Measurements from ENCODE around the gene MRFAP1L1. TPM values are rescaled to one million over a fixed set of nuclear protein-coding genes. Genes with fewer than 3 reads are reported as not detected.

MRFAP1L1 gene
- total and polyA plus RNA-seq, 9 of the 15 experiments (the other 6 are each of a cell fraction or from before 2014, with no cell fraction given), result 37.6 to 111 (median 83.8) TPM

GRCh38 chr4:6739920-6740319 is 30.3 kb upstream of the MRFAP1L1 start:
- ChIA-PET POLR2A (no interaction called here), CTCF (ENCODE audit: low intra/inter-chr PET ratio) (no interaction called here)
- peak; percentile 25; the same call in 1 of the 2 replicates for TF ChIP-seq CHD2 (IDR thresholded peaks at IDR 0.05; ENCODE audit: low read depth, low read length)
- peak; percentile 65 for TF ChIP-seq ZFP36 (IDR thresholded peaks at IDR 0.05; ENCODE audit: low read depth, low read length, partially characterized antibody)
- no peak for TF ChIP-seq CXXC5 (CRISPR knock-in tag; IDR thresholded peaks at IDR 0.05)
- TF ChIP-seq PHTF2 (CRISPR knock-in tag; IDR thresholded peaks at IDR 0.05), result no peak
- TF ChIP-seq ZFP30 (CRISPR knock-in tag; IDR thresholded peaks at IDR 0.05; ENCODE audit: borderline replicate concordance), result no peak
- WGBS (ENCODE audit: insufficient coverage, low coverage, missing lambda C conversion rate), result 63% methylated on average over 4 of the region's 4 CpGs
- Histone ChIP-seq H3K9me1 (ENCODE audit: control insufficient read depth, insufficient read depth, low read length) (no peaks in the 10 kb centered on the region), H3K9me3 (replicated peaks; ENCODE audit: control insufficient read depth, insufficient read depth, low read depth, low read length) (peaks cover 7% of the 10 kb centered on the region; the same call in 1 of the 2 replicates), H2AFZ (ENCODE audit: low read depth, low read length) (no peak overlapping the region), H3K4me1 (replicated peaks in 1 of 2; ENCODE audit: control insufficient read depth in 2 of 2, insufficient read depth in 2 of 2, low read length in 2 of 2) (peaks cover 2 to 6% of the 10 kb centered on the region in 2 experiments; a peak in 3 of 5 replicates), H3K9ac (ENCODE audit: insufficient read depth in 1 of 2, low read depth in 2 of 2, low read length in 2 of 2) (no peak overlapping the region), H3K4me3 (no peak overlapping the region), H3K36me3 (ENCODE audit: control insufficient read depth, insufficient read depth, low read length) (no peaks in the 10 kb centered on the region), H3K27me3 (ENCODE audit: control insufficient read depth in 2 of 2, insufficient read depth in 2 of 2, low read length in 2 of 2) (no peaks in the 10 kb centered on the region), H3K4me2 (ENCODE audit: insufficient read depth, low read length) (no peak overlapping the region), H4K20me1 (replicated peaks; ENCODE audit: control insufficient read depth, insufficient read depth, low read length) (no peaks in the 10 kb centered on the region), H3K27ac (ENCODE audit: extremely low read depth, low read depth, low read length) (no peak overlapping the region), H3K79me2 (ENCODE audit: control insufficient read depth, insufficient read depth, low read length) (no peaks in the 10 kb centered on the region)
- BruUV-seq (replicated peaks), result no TSS peak
- in situ Hi-C loops (cut with MboI), result no loop called here
- intact Hi-C loops (cut with micrococcal nuclease), result no loop called here
- FAIRE-seq (no peak), DNase-seq (ENCODE audit: extremely low read depth in 1 of 4, low spot score in 3 of 4) (no peak), ATAC-seq (no peak)

GRCh38 chr4:6734165-6734786 is 24.6 kb upstream of the MRFAP1L1 start:
- no peaks in the 10 kb centered on the region for H3K79me2 ChIP-seq (ENCODE audit: control insufficient read depth, insufficient read depth, low read length)
- no peaks in the 10 kb centered on the region for H3K27me3 ChIP-seq (ENCODE audit: control insufficient read depth in 2 of 2, insufficient read depth in 2 of 2, low read length in 2 of 2)
- peaks cover 4% of the 10 kb centered on the region for H3K9me1 ChIP-seq (ENCODE audit: control insufficient read depth, insufficient read depth, low read length)
- FAIRE-seq (no peak), DNase-seq (ENCODE audit: extremely low read depth in 1 of 4, low spot score in 3 of 4) (peak; percentile 40 to 69 (median 49)), ATAC-seq (no peak)
- WGBS (ENCODE audit: insufficient coverage, low coverage, missing lambda C conversion rate), result 63% methylated on average over 16 of the region's 16 CpGs
- POLR2A ChIA-PET, result interaction anchor here (0.5 to 2.4 kb wide), 6 partner anchors 14 to 250 kb away, joined by 3 to 12 read pairs (median 5); partner anchors contain the start of gene MRFAP1L1
- H3K9me3 ChIP-seq (replicated peaks; ENCODE audit: control insufficient read depth, insufficient read depth, low read depth, low read length), result no peaks in the 10 kb centered on the region
- CTCF ChIA-PET (ENCODE audit: low intra/inter-chr PET ratio), result no interaction called here
- no peak overlapping the region; the same call in 1 of the 2 replicates for H3K4me2 ChIP-seq (ENCODE audit: insufficient read depth, low read length)
- no peak overlapping the region for H3K4me3 ChIP-seq
- peak overlapping the region; percentile 93; the same call in 2 of the 3 replicates for H3K27ac ChIP-seq (ENCODE audit: extremely low read depth, low read depth, low read length)
- intact Hi-C loops (cut with micrococcal nuclease) (loop anchor here (5.0 kb wide), 1 partner anchor 253 kb away; no protein-coding TSS in a partner anchor), in situ Hi-C loops (cut with MboI) (no loop called here)
- no TSS peak for BruUV-seq (replicated peaks)
- H4K20me1 ChIP-seq (replicated peaks; ENCODE audit: control insufficient read depth, insufficient read depth, low read length), result no peaks in the 10 kb centered on the region
- peak overlapping the region; percentile 32 to 72; a peak in 2 of 4 replicates for H3K9ac ChIP-seq (ENCODE audit: insufficient read depth in 1 of 2, low read depth in 2 of 2, low read length in 2 of 2)
- peaks cover 40 to 53% of the 10 kb centered on the region in 2 experiments for H3K4me1 ChIP-seq (replicated peaks in 1 of 2; ENCODE audit: control insufficient read depth in 2 of 2, insufficient read depth in 2 of 2, low read length in 2 of 2)
- peak overlapping the region; percentile 87 for H2AFZ ChIP-seq (ENCODE audit: low read depth, low read length)
- no peaks in the 10 kb centered on the region for H3K36me3 ChIP-seq (ENCODE audit: control insufficient read depth, insufficient read depth, low read length)
- TF ChIP-seq MYC (IDR thresholded peaks at IDR 0.05; ENCODE audit: low read depth, low read length), result peak; percentile 76
- 0 out of 2 replicates have a peak, but pooled peaks have one; percentile 65 for TF ChIP-seq MYC (CRISPR knock-in tag; IDR thresholded peaks at IDR 0.05; ENCODE audit: borderline replicate concordance, low read depth)
- no peak for TF ChIP-seq SIN3B (IDR thresholded peaks at IDR 0.05; ENCODE audit: low read depth)
- no peak for TF ChIP-seq ZNF24 (IDR thresholded peaks at IDR 0.05)
- no peak for TF ChIP-seq PRDM10 (IDR thresholded peaks at IDR 0.05; ENCODE audit: partially characterized antibody)
- TF ChIP-seq NFE2L1 (tag; IDR thresholded peaks at IDR 0.05; ENCODE audit: borderline replicate concordance, low read depth), result peak; percentile 31; the same call in 1 of the 2 replicates
- no peak for TF ChIP-seq GTF2F1 (IDR thresholded peaks at IDR 0.05; ENCODE audit: low read depth, low read length)
- no peak for TF ChIP-seq RHOXF2B (CRISPR knock-in tag; conservative IDR thresholded peaks at IDR 0.05)
